Activated CD4-positive, CD25-positive, alpha-beta regulatory T cell treated with anti-CD3 and anti-CD28 coated beads, Interleukin-2, amount 50 U/mL, for 72 hours (primary cell): ENCODE measurements around the gene TMEM39B.
"Not testable (repeated sequence)": the region's sequence is repeated elsewhere in the genome, so short reads cannot be mapped to it uniquely, and the experiment has no call there.

Experiments used
- DNase-seq: peaks from one replicate; pipeline ENCODE4 v3.0.0; 2021

Gene TMEM39B

DNA sequence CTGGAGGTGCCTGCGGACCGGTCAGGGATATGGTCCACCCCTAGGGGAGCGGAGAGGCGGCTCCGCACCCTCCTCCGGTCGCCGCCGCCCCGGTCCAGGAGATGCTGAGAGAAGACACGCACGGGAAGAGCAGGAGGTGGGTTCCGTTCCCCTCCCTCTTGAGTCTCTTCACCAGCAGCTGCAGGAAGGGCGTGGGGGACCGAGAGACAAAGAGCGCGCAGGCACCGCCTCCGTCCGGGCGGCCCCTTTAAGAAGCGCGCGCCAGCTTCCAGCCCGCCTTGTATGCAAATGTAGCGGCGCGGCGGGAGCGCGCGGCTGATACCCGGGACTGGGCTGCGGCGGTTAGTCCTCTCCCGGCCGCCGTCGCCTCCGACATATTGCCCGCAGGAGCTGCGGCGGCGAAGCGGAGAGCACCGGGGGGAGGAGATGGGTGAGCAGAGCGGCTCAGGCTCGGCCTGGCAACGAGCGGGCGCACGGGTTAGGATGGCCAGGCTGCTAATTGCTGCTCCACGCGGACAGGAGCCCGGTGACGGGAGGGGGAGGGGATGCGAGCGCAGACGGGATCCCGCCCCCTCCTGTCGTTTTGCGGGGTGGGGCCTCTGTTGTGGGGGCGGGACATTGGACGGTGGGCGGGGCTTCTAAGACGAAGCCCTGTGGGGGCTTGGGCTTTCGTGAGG is at the start of gene TMEM39B:
Gene TMEM39B (plus strand): TSS at position 318 of the 677 bp plus-strand sequence. CDS start 109 bp downstream, at position 427.
- DNase-seq = peak; percentile 92

- no peak for DNase-seq
Measured at GRCh38 chr1:32023351-32023750, 49.4 kb upstream of the TMEM39B start.

GRCh38 chr1:32025515-32025914 is 47.2 kb upstream of the TMEM39B start:
- no peak for DNase-seq

GRCh38 chr1:32028746-32029145 is 44.0 kb upstream of the TMEM39B start:
- no peak for DNase-seq

DNA sequence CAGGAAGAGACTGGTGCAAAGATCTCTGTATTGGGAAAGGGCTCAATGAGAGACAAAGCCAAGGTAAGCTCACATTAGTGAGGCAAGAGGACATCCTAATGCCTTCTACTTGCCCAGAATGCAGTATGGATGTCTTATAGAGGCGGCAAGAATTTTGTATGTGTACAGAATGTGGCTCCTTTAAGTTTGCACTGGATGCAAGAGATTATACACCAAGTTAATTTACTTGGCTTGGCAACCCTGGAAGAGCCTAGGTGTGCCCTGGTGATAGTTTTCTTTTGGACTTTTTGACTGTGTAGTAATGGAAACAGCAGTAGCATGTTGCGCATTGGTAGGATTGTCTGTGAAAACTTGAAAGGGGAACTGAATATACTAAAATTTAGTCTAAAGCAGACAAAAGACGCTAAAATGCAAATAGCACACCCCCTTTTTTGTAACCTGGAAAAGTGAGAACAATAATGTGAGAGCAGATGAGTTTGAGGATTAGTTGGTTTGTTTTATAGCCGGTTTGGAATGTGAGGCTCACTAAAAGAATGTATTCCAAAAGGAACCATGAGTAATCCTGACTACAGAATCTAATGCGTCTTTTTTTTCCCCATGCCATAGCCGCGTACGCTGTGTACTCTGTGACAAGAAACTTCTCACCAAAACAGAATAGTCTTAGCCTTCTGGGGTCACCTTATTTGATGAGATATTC is 41.0 kb upstream of the TMEM39B start:
- DNase-seq = no peak

DNA sequence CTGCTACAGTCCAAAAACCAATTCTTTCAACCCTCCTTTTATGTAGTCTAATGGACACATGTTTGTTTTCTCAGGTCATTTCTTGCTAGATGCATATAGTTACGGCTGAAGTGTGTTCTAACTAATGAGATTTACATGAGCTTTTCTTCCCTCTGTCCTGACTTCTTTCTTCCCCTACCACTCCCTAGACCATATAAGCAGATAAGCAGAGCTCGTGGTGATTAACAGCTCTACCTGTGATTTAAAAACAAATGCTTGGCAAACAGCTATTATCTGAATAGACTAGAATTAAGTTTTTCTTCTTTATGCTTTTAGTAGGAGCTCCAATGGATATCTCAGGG is 40.5 kb upstream of the TMEM39B start:
- no peak for DNase-seq

GRCh38 chr1:32035119-32035518 is 37.6 kb upstream of the TMEM39B start:
- no peak for DNase-seq

GRCh38 chr1:32040711-32041110 is 32.0 kb upstream of the TMEM39B start:
- DNase-seq = no peak

GRCh38 chr1:32042330-32042729 is 30.4 kb upstream of the TMEM39B start:
- DNase-seq = no peak

GRCh38 chr1:32044234-32044633 is 28.5 kb upstream of the TMEM39B start:
- no peak for DNase-seq

- no peak for DNase-seq
Measured at GRCh38 chr1:32045772-32046171, 27.0 kb upstream of the TMEM39B start.

- DNase-seq = no peak
Measured at GRCh38 chr1:32047701-32048100, 25.0 kb upstream of the TMEM39B start.

- no peak for DNase-seq
Measured at GRCh38 chr1:32048440-32048839, 24.3 kb upstream of the TMEM39B start.

DNA sequence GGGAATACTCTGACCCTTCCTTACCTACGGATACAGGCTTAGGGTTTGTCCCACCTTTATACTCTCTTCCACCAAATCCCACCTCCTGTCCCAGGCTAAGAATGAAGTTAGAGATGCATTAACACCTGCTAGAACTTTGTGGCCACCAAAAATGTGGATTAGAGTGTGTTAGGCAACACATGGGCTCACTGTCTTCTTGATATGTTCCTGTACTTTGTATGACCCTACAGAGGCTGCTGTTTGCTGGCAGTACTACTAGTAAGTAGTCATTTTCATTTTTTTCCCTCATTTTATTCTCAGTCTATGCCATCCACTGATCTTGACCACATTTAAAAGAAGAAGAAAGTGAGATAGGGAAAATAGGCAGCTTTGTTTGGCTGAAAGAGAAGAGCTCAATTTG is 21.0 kb upstream of the TMEM39B start:
- DNase-seq = no peak

- DNase-seq = no peak
Measured at GRCh38 chr1:32052887-32053286, 19.9 kb upstream of the TMEM39B start.

- DNase-seq = no peak
Measured at GRCh38 chr1:32055416-32055815, 17.3 kb upstream of the TMEM39B start.

DNA sequence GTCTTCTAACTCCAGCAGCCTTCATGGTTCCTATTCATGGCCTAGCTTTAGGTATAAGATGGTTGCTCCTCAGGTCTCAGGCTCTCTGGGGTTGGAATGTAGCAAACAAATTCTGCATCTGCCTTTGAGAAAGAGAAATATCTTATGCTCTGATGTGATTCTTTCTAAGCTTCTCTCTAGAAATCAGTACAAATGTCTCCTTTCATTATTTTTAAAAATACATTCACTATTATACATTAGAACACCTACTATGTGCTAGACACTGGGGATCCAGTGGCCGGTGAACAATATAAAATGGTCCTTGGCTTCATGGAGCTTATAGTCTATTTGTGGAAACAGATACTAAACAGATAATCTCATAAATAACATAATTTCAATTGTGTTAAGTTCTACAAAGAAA is 16.1 kb upstream of the TMEM39B start:
- no peak for DNase-seq

- no peak for DNase-seq
Measured at GRCh38 chr1:32060914-32061313, 11.8 kb upstream of the TMEM39B start.

GRCh38 chr1:32062867-32063230 is 9.9 kb upstream of the TMEM39B start:
- DNase-seq = no peak

DNA sequence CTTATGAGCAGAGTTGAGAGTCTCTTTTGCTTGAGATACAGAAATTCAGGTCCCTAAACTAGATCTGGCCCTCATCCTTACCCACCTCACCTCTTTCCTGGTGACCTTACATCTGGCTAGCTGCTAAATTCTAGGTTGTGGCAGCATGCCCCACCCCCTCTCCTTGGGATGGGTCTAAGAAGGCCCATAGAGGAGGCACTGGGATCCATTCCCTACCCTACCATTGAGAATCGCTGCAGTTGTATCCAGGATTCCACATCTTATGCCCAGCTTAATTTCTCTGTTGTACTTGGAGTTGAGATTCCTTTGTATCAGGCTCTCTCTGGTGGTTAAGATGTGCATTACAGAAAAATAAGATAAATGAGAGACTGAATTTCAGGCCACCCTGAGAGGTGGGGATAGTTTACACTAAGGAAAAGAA is 9.5 kb upstream of the TMEM39B start:
- DNase-seq = no peak

- not testable (repeated sequence) for DNase-seq
Measured at GRCh38 chr1:32065613-32066488, 6.9 kb upstream of the TMEM39B start.

GRCh38 chr1:32066489-32066873 is 6.3 kb upstream of the TMEM39B start:
- DNase-seq = no peak

- DNase-seq = no peak
Measured at GRCh38 chr1:32068957-32069588, 3.7 kb upstream of the TMEM39B start.
